BJ (cell line): Measurements from ENCODE around the gene PTCD2. TPM values are rescaled to one million over a fixed set of nuclear protein-coding genes. Genes with fewer than 3 reads are reported as not detected.

Experiments
- CTCF ChIA-PET: fragments of 350-600 bp; formaldehyde crosslinking; extraction: SDS; loops from one replicate; lab custom pipeline; 2021; ENCODE audit warnings: antibody characterized with exemption, inconsistent platforms; lab: Yijun Ruan, JAX
- POLR2A ChIA-PET: fragments of 300-600 bp; sonication (Branson Sonifier 250); formaldehyde crosslinking; extraction: SDS; loops from one replicate; lab custom pipeline; 2021; ENCODE audit warnings: antibody characterized with exemption; lab: Charles Lee
- DNase-seq: peaks from one replicate; pipeline ENCODE4 v3.0.0-alpha.2; 2011; ENCODE audit warnings: low read depth
- H3K27me3 ChIP-seq: 2 replicates; pipeline ENCODE4 v1.6.0; 2011; ENCODE audit warnings: low read length; ENCODE audit not compliant: control insufficient read depth, insufficient read depth
- H3K36me3 ChIP-seq: 2 replicates; pipeline ENCODE4 v1.5.1; 2011; ENCODE audit warnings: low read length; ENCODE audit not compliant: control insufficient read depth, insufficient read depth
- H3K4me3 ChIP-seq: 2 replicates; pipeline ENCODE4 v1.5.1; 2011; ENCODE audit warnings: low read depth, mild to moderate bottlenecking, control low read depth, low read length
- CTCF ChIP-seq: IDR thresholded peaks from 2 replicates; pipeline ENCODE4 v1.5.1; 2011; ENCODE audit warnings: low read depth, mild to moderate bottlenecking, control low read depth, inconsistent platforms, low read length, moderate library complexity; ENCODE audit not compliant: insufficient read depth
- polyA plus RNA-seq: library from polyadenylated mRNA; depleted of rRNA; stranded (reverse); fragments of >200 nt; gene quantifications from 2 replicates; pipeline ENCODE4 v1.2.3, GENCODE V29; 2011; rRNA removed
- small RNA-seq: library from RNA; depleted of rRNA; stranded (forward); fragments of <200 nt; gene quantifications from one replicate; pipeline ENCODE3, GENCODE V24; 2012; ENCODE audit warnings: low replicate concordance, low read depth; ENCODE audit not compliant: insufficient read length

Gene PTCD2
- polyA plus RNA-seq, 1 experiment = 7.7 TPM

GRCh38 chr5:72412283-72413055 is 92.3 kb downstream of the PTCD2 start:
- CTCF ChIA-PET = interaction anchor here (0.8 to 4.6 kb wide), 25 partner anchors 9 to 406 kb away, joined by 3 to 31 read pairs (median 4); partner anchors contain the start of gene ZNF366
- DNase-seq = peak; percentile 39
- no peaks in the 10 kb centered on the region for H3K27me3 ChIP-seq
- peak; percentile 60 for TF ChIP-seq CTCF
- POLR2A ChIA-PET = no interaction called here
- H3K4me3 ChIP-seq = no peak overlapping the region
- no peaks in the 10 kb centered on the region for H3K36me3 ChIP-seq

DNA sequence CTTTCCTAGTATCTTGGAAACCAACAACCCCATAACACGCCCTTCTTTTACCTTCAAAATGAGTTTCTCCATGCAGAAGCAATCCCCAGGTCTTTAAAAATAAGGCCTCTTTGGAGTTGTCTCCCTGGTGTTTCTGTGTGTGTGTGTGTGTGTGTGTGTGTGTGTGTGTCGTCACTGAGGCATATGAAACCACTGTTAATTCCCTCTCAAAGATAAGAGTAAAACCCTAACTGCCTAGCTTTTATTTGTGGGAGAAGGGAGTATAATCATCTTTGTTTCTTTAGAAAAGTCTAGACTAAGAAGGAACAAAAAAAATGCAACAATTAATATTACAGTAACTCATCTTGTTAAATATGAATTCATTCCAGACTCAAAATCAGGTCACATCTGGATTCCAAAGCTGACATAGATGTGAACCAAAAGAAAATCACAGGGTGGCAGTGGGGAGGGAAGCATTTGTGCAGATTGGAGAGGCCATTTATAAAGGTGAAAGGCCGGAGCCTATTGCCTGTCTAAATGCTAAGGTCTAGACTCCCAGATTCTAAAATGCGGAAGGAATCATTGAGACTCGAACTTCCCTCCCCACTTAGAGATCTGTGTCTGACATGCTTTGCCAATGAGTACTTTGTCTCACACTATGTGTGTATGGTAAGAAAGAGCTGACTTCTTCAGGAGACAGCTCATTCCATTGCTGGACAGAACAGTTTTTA is 95.6 kb downstream of the PTCD2 start:
- Histone ChIP-seq H3K36me3 (no peaks in the 10 kb centered on the region), H3K27me3 (no peaks in the 10 kb centered on the region), H3K4me3 (no peak overlapping the region)
- TF ChIP-seq CTCF = no peak
- CTCF ChIA-PET = interaction anchor here (0.9 to 3.0 kb wide), 6 partner anchors 10 to 108 kb away, joined by 4 to 14 read pairs (median 6); no protein-coding TSS in a partner anchor
- POLR2A ChIA-PET = interaction anchor here (0.6 kb wide), 1 partner anchor 24 kb away, joined by 3 read pairs; no protein-coding TSS in a partner anchor
- no peak for DNase-seq

DNA sequence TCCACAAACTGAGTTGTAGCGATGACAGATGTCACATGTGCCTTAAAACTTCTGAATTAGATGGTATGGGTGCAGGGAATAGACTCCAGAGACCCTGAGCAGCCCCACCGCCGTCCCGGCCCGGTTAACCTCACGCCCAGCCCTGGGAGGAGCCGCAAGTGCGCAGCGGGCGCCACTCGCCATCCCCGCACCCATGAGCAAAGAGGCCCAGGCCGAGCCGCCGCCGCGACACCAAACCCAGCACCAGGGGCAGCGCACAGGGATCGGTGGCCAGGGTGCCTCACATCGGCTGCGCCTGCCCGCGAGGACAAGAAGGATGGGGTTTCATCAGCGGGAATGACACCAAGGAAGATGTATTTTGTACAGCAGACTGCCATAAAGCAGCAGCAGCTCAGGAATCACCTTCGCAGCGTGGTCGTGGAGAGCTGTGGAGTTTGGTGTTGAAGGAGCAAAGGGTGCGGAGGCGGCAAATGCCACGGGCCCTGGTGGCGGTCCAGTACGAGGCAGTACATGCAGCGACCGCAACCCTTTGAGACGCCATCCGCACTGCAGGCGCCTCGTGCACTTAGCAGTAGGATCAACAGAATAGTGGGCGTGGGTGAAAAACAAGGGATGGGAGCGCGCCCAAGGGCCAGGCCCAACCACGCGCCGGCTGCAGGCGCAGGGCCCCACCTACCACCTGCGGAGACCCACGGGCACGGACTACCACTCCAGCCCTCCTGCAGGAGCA is 97.3 kb downstream of the PTCD2 start:
- no peak for DNase-seq
- POLR2A ChIA-PET = no interaction called here
- H3K27me3 ChIP-seq = no peaks in the 10 kb centered on the region
- CTCF ChIA-PET = interaction anchor here (2.1 to 3.0 kb wide), 2 partner anchors 13 to 51 kb away, joined by 4 to 14 read pairs; no protein-coding TSS in a partner anchor
- TF ChIP-seq CTCF = no peak
- no peaks in the 10 kb centered on the region for H3K36me3 ChIP-seq
- no peak overlapping the region for H3K4me3 ChIP-seq

Small RNAs within 50 kb of the gene (small RNA-seq; reads per million reads assigned to genes)
- gene RN7SL153P = not detected

Other genes with a start within 250 kb of the PTCD2 start
- gene MAP1B, start 212.9 kb upstream of the PTCD2 start, polyA plus RNA-seq = 27.1 and 30.9 TPM in 2 replicates
- 52.6 and 58.8 TPM in 2 replicates for gene MRPS27, start 133 bp upstream of the PTCD2 start, polyA plus RNA-seq
- gene ZNF366, start 187.0 kb downstream of the PTCD2 start, polyA plus RNA-seq = not detected in 2 replicates